ENCODE results near the gene RALY.

The RALY gene

DNA sequence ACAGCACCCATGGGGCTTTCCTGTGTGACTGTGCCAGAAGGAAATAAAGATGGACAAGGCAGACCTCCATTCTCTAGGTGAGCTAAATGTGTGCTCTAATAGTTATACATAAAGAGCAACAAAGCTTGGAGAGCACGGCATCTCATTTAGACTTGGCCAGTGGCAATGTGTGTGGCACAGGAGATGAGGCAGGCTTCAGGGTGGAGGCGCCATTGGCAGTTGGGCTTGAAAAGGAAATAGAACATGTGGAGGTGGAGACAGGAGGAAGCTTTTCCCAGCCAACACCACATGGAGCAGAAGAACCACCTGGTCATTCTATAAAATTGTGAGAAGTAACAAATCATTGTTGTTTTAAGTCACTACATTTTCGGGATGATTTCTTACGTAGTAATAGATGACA lies 3.6 kb upstream of the RALY start:
- no peak for DNase-seq

DNA sequence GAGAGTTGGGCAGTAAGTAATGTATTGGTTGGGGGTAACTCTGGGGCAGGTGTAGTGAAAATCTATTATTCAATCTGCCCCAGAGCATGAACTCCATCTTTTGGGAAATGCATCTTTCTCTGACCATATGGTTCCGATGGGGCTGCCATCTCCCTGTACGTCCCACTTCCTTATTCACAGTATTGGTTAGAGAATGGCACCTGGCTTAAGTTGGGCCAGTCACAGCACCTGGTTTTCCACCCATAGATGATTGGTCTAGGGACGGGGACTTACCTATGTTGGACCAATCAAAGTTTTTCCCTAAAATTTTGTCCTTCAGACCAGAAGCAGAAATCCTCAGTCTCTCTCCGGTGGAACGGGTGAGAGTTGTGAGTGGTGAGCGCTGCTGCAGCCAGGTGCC lies 2.2 kb upstream of the RALY start:
- DNase-seq: no peak

DNA sequence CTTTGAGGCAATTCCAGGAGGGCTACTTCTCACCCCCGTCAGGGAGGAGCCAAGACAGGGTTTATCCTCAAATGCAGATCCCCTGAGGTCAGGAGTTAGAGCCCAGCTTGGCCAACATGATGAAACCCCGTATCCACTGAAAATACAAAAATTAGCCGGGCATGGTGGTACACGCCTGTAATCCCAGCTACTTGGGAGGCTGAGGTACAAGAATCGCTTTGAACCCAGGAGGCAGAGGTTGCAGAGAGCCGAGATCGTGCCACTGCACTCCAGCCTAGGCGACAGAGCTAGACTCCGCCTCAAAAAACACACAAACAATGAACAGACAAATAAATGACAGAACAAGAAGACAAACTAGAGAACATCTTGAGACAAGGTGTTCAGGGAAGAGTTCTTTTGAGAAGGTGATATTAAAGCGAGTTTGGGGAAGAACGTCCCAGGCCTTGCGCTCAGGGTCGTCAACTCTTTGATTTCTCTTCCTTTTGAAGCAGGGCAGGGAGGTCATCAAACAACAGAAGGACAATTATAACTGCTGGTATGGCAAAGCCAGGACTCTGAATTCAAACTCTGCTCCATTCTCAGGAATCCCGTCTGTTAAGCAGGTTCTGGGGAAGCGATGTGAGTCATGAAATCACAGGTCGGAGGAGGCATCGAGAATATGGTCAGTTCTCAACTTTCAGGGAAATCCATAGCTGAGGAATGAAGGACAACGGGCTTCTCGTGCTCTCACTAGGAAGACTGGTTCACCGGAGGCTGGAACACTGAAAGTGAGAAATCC lies 1.4 kb upstream of the RALY start:
- no peak for DNase-seq

DNA sequence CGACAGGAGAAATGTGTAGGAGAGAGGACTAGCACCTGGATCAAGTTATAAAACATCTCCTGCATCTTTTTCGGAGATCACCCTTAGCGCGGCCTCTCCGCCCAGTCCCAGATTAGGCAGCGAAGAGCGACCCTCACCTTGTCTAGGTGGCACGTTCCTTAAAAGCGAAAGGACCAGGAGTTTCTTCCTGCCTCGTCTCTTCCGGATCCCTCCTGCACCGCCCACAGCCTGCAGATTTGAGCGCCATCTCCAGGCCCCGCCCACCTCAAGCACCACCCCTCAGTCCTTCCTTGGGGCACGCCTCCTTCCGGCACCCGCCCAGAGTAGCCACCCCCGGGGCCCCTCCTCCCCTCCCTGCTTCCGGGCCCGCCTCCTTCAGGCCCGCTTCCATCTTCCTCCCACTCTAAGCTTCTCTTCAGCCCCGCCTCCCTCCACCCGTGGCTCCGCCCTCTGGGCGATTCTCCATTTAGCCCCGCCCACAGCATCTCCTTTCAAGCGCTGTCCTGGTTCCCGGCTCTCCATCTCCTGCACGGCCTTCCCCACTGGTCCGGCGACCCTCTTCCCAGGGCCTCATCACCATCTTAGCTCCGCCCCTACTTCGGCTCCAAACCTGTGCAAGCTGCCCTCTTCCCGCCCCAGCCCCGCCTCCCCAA lies 662 bp upstream of the RALY start:
- peak; percentile 99 for DNase-seq

DNA sequence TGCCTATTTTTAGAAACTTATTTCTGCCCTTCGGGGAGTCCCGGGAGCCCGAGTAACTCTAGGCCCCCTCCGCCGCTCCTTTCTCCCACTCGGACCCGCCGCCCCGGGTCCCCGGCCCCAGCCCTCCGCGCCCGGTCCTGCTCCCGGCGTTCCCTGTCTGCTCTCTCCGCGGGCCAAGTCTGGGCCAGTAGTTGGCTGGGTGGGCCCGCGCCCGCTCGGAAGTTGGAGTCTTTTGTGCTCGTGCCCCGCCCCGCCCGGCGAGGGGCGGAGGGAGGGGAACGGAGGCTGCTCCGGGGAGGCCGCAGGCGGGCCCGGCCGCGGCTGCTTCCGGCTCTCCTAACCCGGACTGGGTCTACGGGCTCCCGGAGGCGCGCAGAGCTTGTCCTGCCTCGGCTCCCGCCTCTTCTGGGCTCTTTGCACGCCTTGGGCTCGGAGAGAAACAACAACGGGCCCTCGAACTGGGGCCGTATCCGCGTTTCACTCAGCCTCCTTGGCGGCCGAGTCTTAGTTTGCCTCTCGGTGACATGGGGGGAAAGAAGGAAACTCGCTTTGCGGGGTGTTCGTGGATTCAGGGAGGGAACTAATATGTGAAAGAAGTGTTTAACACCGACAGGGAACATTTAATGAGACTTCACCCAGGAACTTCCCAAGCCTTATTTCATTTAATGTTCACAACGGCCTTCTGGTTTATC lies 657 bp downstream of the RALY start:
- DNase-seq: peak; percentile 80

DNA sequence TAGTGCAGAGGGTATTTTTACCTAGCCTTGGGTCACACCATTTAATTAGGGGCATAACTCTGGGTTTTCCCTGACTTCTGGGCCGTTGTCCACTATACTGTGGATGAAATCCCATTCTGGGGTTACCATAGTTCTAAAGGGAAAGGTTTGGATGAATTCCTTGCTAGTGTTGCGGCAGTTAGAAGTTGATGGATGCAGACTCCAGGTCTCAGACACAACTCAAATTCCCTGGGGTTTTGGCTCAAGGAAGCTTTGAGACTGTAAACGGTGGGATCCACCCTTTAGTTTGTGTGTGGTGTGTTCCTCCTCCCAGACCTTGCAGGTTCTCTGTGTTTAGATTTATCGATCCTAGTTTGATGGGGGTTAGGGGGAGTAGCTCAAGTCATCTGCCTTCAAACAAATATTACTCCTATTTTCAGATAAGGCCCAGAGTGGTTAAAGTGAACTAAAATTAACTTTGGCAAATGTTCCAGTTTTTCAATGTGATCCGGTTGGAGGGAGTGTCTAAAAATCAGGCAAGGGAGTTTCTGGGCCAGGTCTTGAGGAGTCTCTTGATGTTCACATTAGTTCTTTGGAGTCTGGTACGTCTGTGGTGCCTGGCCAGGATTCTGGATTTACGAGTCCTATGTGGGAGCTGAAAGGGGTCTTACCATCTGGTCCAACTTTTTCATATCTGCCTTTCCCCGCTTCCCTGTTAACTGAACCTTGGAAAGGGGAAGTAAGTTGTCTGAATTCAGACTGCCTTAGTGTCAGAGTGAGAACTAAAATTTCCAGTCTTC lies 1.5 kb downstream of the RALY start:
- no peak for DNase-seq

DNA sequence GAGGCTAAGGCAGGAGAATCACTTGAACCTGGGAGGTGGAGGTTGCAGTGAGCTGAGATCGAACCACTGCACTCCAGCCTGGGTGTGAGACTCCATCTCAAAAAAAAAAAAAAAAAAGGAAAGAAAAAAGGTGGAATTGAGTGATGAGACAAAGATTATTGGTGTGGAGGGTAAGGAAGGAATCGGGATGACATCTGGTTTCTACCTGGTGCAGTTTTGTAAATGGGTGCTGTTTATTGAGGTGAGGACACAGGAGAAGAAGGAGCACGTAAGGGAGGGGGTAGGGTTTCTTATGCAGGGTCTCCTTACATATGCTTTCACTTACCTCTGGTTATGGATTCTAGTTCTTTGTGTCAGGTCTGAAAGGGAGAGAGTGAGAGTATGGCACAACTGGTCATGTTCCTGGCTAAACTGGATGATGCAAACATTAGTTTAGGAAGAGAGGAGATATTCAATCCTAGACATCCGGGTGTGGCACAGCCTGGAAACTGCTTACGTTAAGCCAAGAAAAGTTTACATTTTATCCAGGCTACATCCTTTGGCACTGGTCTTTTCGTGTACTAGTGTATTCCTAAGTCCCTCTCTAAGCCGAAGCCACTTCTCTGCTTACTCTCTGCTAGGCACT lies 5.4 kb downstream of the RALY start:
- DNase-seq: no peak

DNA sequence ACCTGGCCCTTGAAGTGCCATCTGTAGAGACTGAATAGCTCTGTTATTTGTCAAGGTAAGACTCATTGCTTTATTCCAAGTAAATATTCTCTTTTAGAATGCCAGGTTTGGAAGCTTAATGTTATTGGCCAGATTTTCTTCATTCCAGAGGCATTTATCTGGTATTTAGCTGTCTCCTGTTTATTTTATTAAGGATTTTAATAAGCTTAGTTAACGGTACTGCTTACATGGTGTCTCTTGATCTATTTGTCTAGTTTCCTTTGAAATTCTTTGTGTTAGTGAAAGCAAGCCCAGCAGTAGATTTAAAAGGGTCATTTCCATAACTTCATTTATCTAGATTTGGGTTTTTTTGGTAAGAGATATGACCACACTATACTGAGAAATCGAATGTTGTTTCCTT lies 7.7 kb downstream of the RALY start:
- DNase-seq: no peak

DNA sequence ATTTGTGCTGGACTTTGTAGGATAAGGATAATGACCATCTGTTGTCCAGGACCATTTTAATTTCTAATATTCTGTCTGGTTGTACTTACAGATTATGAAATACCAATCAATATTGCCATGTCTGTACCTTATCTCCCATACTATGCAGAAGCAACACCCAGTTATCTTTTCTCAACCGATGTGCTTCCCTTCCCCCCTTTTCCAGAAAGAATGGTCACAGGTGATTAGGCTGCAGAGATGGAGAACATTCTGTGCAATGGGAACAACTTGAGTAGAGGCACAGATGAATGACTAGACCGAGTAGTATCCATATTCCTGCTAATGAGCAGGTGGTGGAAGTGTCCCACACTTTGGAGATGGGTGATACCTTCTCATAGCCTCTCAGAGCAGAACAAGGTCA lies 10.5 kb downstream of the RALY start:
- DNase-seq: no peak

DNA sequence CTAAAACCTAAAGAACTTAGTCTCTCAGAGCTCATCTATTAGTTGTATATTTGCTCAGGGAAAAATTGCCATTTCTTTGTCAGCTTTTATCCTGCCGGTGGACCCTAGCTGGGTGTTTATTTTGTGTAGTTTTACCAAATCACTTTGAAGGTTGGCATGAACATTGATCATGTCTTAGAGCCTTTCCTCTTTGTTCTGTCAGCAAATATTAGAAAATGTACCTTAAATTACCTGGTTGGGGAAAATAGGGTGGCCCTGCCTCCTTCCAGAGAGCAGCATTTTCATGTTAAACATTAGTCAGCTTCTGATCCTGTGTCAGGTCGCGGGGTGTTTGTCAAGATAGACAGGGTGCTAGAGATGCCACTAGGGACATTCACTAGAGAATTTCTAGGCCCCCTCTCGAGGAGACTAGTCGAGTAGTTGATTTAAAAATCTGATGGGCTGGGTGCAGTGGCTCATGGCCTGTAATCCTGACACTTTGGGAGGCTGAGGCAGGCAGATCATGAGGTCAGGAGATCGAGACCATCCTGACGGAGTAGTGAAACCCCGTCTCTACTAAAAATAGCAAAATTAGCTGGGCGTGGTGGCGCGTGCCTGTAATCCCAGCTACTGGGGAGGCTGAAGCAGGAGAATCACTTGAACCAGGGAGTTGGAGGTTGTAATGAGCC lies 11.2 kb downstream of the RALY start:
- DNase-seq: no peak

DNA sequence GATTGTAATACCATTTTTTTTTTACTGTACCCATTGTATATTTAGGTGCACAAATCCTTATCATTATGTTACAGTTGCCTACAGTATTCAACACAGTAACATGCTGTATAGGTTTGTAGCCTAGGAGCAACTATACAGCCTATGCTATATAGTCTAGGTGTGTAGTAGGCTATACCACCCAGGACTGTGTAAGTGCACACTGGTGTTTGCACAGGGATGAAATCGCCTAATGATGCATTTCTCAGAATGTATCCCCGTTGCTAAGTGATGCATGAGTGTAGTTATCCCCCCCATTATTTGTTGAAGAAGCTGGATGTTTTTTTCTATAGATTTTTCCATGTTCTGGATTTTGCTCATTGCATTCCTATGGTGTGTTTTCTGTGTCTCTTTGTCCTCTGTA lies 12.9 kb downstream of the RALY start:
- no peak for DNase-seq

DNA sequence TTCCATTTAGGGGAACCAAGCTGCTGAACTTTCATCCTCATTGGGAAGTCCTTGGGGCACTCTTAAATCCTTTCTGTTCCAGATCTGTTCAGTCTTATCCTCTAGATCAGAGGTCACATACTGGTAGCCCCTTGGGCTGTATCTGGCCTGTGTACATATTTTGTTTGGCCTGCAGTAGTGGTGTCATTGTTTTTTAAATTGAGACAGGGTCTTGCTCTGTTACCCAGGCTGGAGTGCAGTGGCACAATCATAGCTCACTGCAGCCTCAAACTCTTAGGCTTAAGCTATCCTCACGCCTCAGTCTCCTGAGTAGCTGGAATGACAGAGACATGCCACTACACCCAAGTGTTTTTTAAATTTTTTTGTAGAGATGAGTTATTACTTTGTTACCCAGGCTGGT lies 14.8 kb downstream of the RALY start:
- no peak for DNase-seq

DNA sequence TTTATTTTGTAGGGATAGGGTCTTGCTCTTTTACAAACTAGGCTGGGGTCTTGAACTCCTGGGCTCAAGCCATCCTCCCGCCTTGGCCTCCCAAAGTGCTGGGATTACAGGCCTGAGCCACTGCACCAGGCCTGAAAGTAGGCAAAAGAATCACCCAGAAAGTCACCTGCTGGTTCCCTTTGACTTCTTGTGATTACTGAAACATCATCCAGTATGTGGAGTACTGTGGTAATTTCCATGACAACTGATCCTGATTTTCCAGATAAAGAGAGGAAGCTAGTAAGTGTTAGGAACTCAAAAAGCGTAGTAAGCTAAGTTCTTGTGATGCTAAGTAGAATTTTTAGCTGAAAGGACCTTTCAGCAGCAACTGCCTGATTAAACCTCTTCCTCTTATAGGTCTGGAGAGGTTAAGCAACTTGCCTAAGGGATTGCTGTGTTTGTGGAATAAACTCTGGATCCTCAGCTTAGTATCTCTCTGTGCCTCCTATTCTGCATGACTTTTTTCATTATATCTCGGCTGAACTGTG lies 16.8 kb downstream of the RALY start:
- DNase-seq: no peak

DNA sequence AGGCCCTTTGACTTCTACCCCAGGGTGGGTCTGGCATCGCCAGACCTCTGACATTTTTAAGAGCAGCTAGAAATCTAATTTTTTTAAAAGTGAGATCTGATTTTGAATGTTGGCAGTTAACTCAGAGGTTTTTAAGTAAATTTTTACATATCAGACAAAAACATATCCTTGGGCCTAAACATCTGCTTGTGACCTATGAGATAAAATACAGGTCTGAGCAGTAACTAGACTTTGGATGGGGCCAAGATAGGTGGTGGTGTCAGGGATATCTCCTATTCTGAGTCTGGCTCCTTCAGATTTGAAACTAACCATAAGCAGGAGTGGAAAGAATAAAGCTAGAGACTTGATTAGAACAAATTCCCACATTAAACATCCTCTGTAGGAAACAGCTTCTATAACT lies 17.6 kb downstream of the RALY start:
- DNase-seq: no peak

DNA sequence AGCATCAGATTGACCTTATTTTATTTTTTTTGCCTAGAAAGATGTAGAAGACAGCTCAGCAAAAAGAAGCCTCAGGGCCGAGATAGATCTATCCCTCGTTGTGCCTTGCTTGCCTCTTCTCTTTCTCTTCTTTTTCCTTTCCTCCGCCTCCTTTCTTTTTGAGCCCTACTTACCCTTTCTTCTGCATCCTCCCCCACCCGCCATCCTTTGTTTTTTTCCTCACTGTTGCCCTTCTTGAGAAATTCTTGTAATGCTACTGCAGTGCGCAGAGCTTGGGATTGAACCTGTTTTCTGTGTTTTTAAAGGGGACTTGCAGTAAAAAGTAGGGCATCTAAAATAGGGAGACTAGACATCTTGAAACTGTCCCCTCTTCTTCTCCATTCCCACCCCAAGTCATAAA lies 18.6 kb downstream of the RALY start:
- DNase-seq: no peak

DNA sequence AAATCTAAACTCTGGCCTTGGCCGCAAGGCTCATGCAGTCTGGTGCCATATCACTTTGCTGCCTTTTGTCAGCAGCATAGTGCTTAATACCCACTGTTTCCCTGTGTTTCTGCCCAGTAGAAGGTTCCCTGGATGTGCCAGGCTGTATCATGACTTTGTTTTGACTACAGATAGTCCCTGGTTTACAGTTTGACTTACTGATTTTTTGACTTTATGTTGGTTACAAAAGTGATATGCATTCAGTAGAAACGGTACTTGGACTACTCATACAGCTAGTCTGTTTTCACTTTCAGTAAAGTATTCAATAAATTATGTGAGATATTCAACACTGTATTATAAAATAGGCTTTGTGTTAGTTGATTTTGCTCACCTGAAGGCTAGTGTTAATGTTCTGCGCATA lies 19.0 kb downstream of the RALY start:
- no peak for DNase-seq

DNA sequence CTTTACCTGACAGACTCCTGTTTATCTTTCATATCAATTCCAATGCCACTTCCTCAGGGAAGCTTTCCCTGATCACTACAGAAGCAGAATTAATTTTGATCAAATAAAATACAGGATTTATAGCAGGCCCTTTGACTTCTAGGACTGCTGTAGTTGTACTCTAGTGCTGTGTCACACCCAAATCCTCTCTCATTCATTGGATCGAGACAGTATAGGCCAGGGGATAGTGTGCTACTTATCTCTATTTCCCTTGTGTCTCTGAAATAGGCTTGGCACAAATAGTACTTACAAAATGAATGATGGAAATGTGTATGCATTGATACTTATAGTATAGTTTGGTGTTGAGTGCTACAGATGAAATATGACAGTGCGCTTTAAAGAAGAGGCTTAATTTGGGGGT lies 19.8 kb downstream of the RALY start:
- DNase-seq: no peak

DNA sequence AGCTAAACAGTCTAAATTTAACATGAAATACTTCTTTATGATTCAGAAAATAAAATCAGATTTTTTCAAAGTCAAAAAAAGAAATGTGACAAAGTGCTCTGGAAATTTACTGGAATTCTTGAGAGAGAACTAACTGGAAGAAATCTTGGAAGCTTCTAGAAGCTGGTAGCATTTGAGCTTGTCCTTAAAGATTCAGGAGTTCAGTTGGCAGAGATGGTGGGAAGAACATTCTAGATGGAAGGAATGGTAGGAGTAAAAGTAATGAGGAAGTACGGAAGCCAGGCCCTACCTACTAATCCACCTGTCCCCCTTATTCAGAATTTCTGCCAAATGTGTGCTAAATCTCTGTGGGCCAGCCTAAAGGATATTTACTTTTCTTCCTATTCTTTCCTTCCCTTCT lies 21.2 kb downstream of the RALY start:
- DNase-seq: no peak

DNA sequence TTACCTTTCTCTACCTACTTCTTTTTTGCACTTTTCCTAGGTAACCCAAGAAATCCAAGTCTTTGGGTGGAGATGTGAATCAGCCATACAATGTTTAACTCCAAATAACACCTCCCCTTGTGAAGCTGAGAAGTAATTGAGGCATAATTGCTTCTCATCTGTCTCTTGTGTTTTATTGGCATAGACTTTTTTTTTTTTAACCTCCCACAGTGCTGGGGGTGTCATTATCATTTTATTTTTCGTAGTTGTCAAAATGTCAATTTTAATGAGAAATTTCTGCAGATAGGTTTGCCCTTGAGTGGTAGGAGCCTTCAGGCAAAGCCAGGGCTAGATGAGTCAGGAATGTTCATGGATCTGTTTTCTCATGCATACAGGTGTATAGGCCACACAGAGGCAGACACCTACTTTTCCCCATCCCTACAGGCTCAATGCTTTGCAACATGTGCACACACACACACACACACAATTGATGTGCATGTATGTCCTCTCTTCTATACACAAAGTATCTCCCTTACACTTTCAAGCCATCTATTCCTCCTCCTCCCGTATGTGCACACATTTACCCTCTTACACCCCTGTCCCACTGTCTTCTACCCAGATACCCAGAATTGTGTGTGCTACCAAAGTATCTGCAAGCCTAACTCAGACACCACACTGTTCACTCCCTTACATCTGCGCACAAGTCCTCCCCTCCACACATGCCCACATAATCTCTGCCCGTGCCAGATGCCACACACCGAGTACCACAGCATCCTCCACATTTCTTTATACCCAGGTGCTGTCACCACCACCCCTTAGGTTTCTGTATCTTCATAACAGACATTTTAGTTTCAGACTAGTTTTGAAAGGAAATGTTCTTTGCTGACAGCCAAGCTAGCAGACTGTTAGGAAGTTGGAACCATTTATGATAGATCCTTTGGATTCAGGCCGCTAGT lies 22.0 kb downstream of the RALY start:
- no peak for DNase-seq

DNA sequence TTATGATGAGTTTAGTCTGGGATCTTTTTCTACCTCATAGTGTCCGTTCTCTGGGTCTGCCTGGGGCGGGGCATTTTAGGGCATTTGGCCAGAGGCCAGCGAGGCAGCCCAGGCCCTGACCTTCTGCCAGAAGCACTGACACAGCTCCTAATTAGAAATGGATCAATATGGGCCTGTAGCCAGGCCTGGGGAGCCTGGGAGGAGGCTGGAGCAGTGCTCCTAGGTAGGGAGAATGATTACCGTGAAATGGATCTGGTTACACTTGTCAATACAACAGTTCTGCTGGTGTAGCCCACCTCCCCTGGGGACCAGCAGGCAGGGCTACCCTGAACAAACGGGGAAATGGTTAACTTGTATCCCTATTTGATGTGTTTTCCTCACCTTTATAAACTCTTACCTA lies 23.0 kb downstream of the RALY start:
- DNase-seq: no peak

DNA sequence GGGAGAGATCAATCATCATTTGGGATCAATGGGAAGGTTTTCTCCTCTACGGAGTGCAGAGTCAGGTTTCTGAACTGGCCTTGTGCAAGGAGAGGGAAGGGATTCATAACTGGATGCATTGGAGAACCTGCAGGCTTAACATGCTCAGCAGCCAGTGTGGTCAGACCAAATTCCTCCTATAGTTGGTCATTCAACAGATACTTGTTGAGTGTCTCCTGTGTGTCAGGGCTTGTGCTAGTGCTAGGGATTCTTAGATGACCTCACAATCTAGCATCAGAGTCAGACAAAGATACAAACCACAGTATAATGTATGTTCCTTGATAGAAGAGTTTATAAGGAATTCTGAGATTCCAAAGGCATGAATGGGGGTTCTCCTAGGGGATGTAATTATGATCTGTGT lies 23.9 kb downstream of the RALY start:
- DNase-seq: no peak

Data from activated naive CD4-positive, alpha-beta T cell treated with anti-CD3 and anti-CD28 coated beads, Interleukin-2, amount 50 U/mL, for 16 hours (primary cell).